T-cell (primary cell): ENCODE results near the gene SUN2. TPM values are rescaled to one million over a fixed set of nuclear protein-coding genes. Genes with fewer than 3 reads are reported as not detected.

Experiments
- ATAC-seq, 4 experiments: fragments of 200-7000 bp in 3 of 4; fragments of 150-1000 bp in 1 of 4; cut with Tn5 transposase; replicated peaks in 1 of 4; 1 replicate in 3 of 4; 2 replicates in 1 of 4; pipeline ENCODE4 v1.10.0; 2021; ENCODE audit warnings: moderate library complexity in 3 of 4, mild to moderate bottlenecking in 2 of 4, moderate number of reproducible peaks in 1 of 4
- CTCF ChIA-PET, 2 donors: fragments of 300-600 bp; sonication (Branson Sonifier 250); formaldehyde crosslinking; loops; one replicate each; lab custom pipeline; 2022; ENCODE audit warnings: antibody characterized with exemption in 2 of 2; lab: Charles Lee
- POLR2A ChIA-PET, 2 donors: fragments of 300-600 bp; sonication (Branson Sonifier 250); formaldehyde crosslinking; loops; one replicate each; lab custom pipeline; 2022; ENCODE audit warnings: antibody characterized with exemption in 2 of 2; lab: Charles Lee
- DNase-seq, 35 experiments: peaks; one replicate each; pipeline versions ENCODE4 v3.0.0 to v3.0.0-alpha.2; 2013 to 2023
- H3K27ac ChIP-seq: one replicate; pipeline ENCODE4 v1.5.1; 2013; ENCODE audit warnings: low read length
- H3K27me3 ChIP-seq, 2 experiments: replicated peaks in 1 of 2; 1 replicate in 1 of 2; 2 replicates in 1 of 2; pipeline versions ENCODE4 v1.6.1 to v1.7.0; 2013; ENCODE audit warnings: low read length in 1 of 2, mixed read lengths in 1 of 2; ENCODE audit not compliant: control insufficient read depth in 2 of 2, insufficient read depth in 2 of 2; ENCODE audit errors: extremely low read depth in 1 of 2
- H3K36me3 ChIP-seq, 2 donors: 1 replicate in 1 of 2; 2 replicates in 1 of 2; pipeline versions ENCODE4 v1.6.1 to v1.7.0; 2013; ENCODE audit warnings: low read length in 1 of 2; ENCODE audit not compliant: control insufficient read depth in 2 of 2, insufficient read depth in 1 of 2; ENCODE audit errors: extremely low read depth in 1 of 2
- H3K4me1 ChIP-seq, 2 experiments: 1 replicate in 1 of 2; 2 replicates in 1 of 2; pipeline versions ENCODE4 v1.6.1 to v1.7.0; 2013; ENCODE audit warnings: low read length in 2 of 2, mixed read lengths in 1 of 2; ENCODE audit not compliant: insufficient read depth in 2 of 2, control insufficient read depth in 1 of 2; ENCODE audit errors: extremely low read depth in 1 of 2
- H3K4me3 ChIP-seq, 2 donors: 1 replicate in 1 of 2; 2 replicates in 1 of 2; pipeline versions ENCODE4 v1.5.1 to v1.7.0; 2013; ENCODE audit warnings: mild to moderate bottlenecking in 2 of 2, low read length in 1 of 2, moderate library complexity in 1 of 2; ENCODE audit not compliant: control insufficient read depth in 1 of 2; ENCODE audit errors: extremely low read depth in 1 of 2
- H3K9me3 ChIP-seq: 2 replicates; pipeline ENCODE4 v1.7.0; 2013
- H3K27ac Mint-ChIP-seq, 2 donors: one replicate each; pipeline ENCODE4 v1.8.0; 2020 to 2021; ENCODE audit warnings: mild to moderate bottlenecking in 2 of 2, mixed read lengths in 2 of 2
- H3K27me3 Mint-ChIP-seq, 2 donors: one replicate each; pipeline ENCODE4 v1.8.0; 2021 to 2022; ENCODE audit warnings: mixed read lengths in 2 of 2
- H3K36me3 Mint-ChIP-seq: one replicate; pipeline ENCODE4 v1.8.0; 2021; ENCODE audit warnings: mixed read lengths
- H3K4me1 Mint-ChIP-seq, 3 donors: one replicate each; pipeline ENCODE4 v1.8.0; 2020 to 2022; ENCODE audit warnings: mixed read lengths in 3 of 3, mild to moderate bottlenecking in 1 of 3
- H3K4me3 Mint-ChIP-seq, 3 donors: one replicate each; pipeline ENCODE4 v1.8.0; 2020 to 2022; ENCODE audit warnings: mild to moderate bottlenecking in 3 of 3, mixed read lengths in 3 of 3, moderate library complexity in 3 of 3
- H3K9me3 Mint-ChIP-seq, 3 donors: one replicate each; pipeline ENCODE4 v1.8.0; 2020 to 2022; ENCODE audit warnings: mixed read lengths in 3 of 3
- WGBS: methylation state at CpG from one replicate; pipeline ENCODE4 v1.1.5; 2013; ENCODE audit warnings: missing lambda C conversion rate; ENCODE audit not compliant: insufficient coverage; 5-methylcytosine and 5-hydroxymethylcytosine counted together
- total RNA-seq, 35 experiments: library from RNA in 6 of 35; stranded (reverse) in 6 of 35; fragments of 120-200 nt in 1 of 35; gene quantifications; one replicate each; pipeline versions ENCODE4 v1.2.1 to v1.2.4 and lab custom pipeline; 2013 to 2026

The SUN2 gene
- total RNA-seq, 5 donors from 2014 or later (not counting 1 experiment from before 2014, with no cell fraction given), result 526 to 1,075 (median 979) TPM

- peaks cover 0 to 84% of the 10 kb centered on the region in 2 experiments for H3K4me1 ChIP-seq
- DNase-seq, result no peak
- Mint-ChIP-seq H3K27ac (peak overlapping the region; percentile 75 to 81), H3K9me3 (no peaks in the 10 kb centered on the region), H3K4me3 (no peak overlapping the region), H3K4me1 (peaks cover 31 to 69% (median 59%) of the 10 kb centered on the region in 3 donors), H3K36me3 (peaks cover 63% of the 10 kb centered on the region), H3K27me3 (no peaks in the 10 kb centered on the region)
- no peaks in the 10 kb centered on the region for H3K27me3 ChIP-seq
- WGBS, result 92% methylated on average over 8 of the region's 9 CpGs
- H3K36me3 ChIP-seq, result peaks cover 59 to 100% of the 10 kb centered on the region in 2 donors
- CTCF ChIA-PET, result no interaction called here
- no peak for ATAC-seq
- no peak overlapping the region for H3K4me3 ChIP-seq
- POLR2A ChIA-PET, result no interaction called here
- no peaks in the 10 kb centered on the region for H3K9me3 ChIP-seq
- peak overlapping the region; percentile 2 for H3K27ac ChIP-seq
These were observed 14.6 kb downstream of the SUN2 start for GRCh38 chr22:38741166-38741565.

DNA sequence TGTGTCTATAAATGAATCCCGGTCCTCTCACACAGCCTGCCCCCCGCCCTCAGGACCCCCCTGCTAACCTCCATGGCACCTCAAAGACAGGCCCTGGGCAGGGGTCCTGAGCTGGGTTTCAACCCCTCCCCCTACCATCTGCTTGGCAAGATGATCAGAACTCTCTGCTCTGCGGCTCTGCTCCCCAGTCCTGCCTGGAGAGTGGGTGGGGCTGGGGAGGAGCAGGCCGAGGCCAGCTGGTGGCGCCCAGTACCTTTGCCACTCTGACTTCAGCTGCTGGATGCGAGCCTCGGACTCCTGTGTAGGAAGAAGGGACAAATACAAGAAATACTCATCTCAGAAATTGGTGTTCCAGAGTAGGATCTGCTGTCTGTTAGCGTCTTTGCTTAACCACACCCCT lies 15.0 kb downstream of the SUN2 start:
- Mint-ChIP-seq H3K4me3 (no peak overlapping the region), H3K27ac (peak overlapping the region; percentile 75 to 81), H3K4me1 (peaks cover 35 to 70% (median 61%) of the 10 kb centered on the region in 3 donors), H3K36me3 (peaks cover 63% of the 10 kb centered on the region), H3K9me3 (no peaks in the 10 kb centered on the region), H3K27me3 (no peaks in the 10 kb centered on the region)
- H3K4me1 ChIP-seq, result peaks cover 0 to 84% of the 10 kb centered on the region in 2 experiments
- no peaks in the 10 kb centered on the region for H3K27me3 ChIP-seq
- H3K27ac ChIP-seq, result peak overlapping the region; percentile 2
- no peak for DNase-seq
- POLR2A ChIA-PET, result no interaction called here
- CTCF ChIA-PET, result interaction anchor here in 1 of 2 donors (0.6 kb wide), 1 partner anchor 98 kb away, joined by 4 read pairs; no protein-coding TSS in a partner anchor
- no peak for ATAC-seq
- no peaks in the 10 kb centered on the region for H3K9me3 ChIP-seq
- H3K4me3 ChIP-seq, result no peak overlapping the region
- 78% methylated on average over 2 of the region's 8 CpGs for WGBS
- H3K36me3 ChIP-seq, result peaks cover 57 to 100% of the 10 kb centered on the region in 2 donors

- Mint-ChIP-seq H3K36me3 (peaks cover 63% of the 10 kb centered on the region), H3K27me3 (no peaks in the 10 kb centered on the region), H3K4me3 (no peak overlapping the region), H3K4me1 (peaks cover 40 to 70% (median 60%) of the 10 kb centered on the region in 3 donors), H3K27ac (peak overlapping the region; percentile 75 to 81), H3K9me3 (no peaks in the 10 kb centered on the region)
- no peak for DNase-seq
- ChIA-PET POLR2A (no interaction called here), CTCF (interaction anchor here in 1 of 2 donors (0.6 kb wide), 1 partner anchor 97 kb away, joined by 4 read pairs; no protein-coding TSS in a partner anchor)
- H3K27me3 ChIP-seq, result no peaks in the 10 kb centered on the region
- H3K36me3 ChIP-seq, result peaks cover 57 to 100% of the 10 kb centered on the region in 2 donors
- 94% methylated on average over 9 of the region's 15 CpGs for whole genome bisulfite sequencing
- H3K27ac ChIP-seq, result peak overlapping the region; percentile 2
- H3K4me3 ChIP-seq, result no peak overlapping the region
- no peaks in the 10 kb centered on the region for H3K9me3 ChIP-seq
- no peak for ATAC-seq
- peaks cover 0 to 85% of the 10 kb centered on the region in 2 experiments for H3K4me1 ChIP-seq
These were observed 15.6 kb downstream of the SUN2 start for GRCh38 chr22:38740116-38740723.

GRCh38 chr22:38739300-38740055 lies 16.3 kb downstream of the SUN2 start:
- no peaks in the 10 kb centered on the region for H3K9me3 Mint-ChIP-seq

GRCh38 chr22:38738475-38739070 lies 17.2 kb downstream of the SUN2 start:
- Histone ChIP-seq H3K4me1 (peaks cover 0 to 91% of the 10 kb centered on the region in 2 experiments), H3K27ac (peak overlapping the region; percentile 13), H3K9me3 (no peaks in the 10 kb centered on the region), H3K36me3 (peaks cover 56 to 98% of the 10 kb centered on the region in 2 donors), H3K27me3 (no peaks in the 10 kb centered on the region), H3K4me3 (no peak overlapping the region)
- no peaks in the 10 kb centered on the region for H3K9me3 Mint-ChIP-seq
- H3K4me1 Mint-ChIP-seq, result peaks cover 50 to 76% (median 68%) of the 10 kb centered on the region in 3 donors
- no peaks in the 10 kb centered on the region for H3K27me3 Mint-ChIP-seq
- H3K27ac Mint-ChIP-seq, result peak overlapping the region; percentile 77 to 89
- no peak overlapping the region for H3K4me3 Mint-ChIP-seq
- CTCF ChIA-PET, result no interaction called here
- DNase-seq (no peak), ATAC-seq (no peak)
- WGBS, result 94% methylated on average over 18 of the region's 18 CpGs
- H3K36me3 Mint-ChIP-seq, result peaks cover 60% of the 10 kb centered on the region
- POLR2A ChIA-PET, result no interaction called here

More at GRCh38 chr22:38739300-38740055, 16.3 kb downstream of the SUN2 start:
- peaks cover 42 to 71% (median 61%) of the 10 kb centered on the region in 3 donors for H3K4me1 Mint-ChIP-seq
- Histone ChIP-seq H3K4me3 (no peak overlapping the region), H3K4me1 (peaks cover 0 to 86% of the 10 kb centered on the region in 2 experiments), H3K27me3 (no peaks in the 10 kb centered on the region), H3K36me3 (peaks cover 55 to 98% of the 10 kb centered on the region in 2 donors), H3K9me3 (no peaks in the 10 kb centered on the region), H3K27ac (peak overlapping the region; percentile 13)
- H3K27ac Mint-ChIP-seq, result peak overlapping the region; percentile 75 to 81
- ATAC-seq (no peak), DNase-seq (no peak)
- H3K36me3 Mint-ChIP-seq, result peaks cover 59% of the 10 kb centered on the region
- H3K4me3 Mint-ChIP-seq, result no peak overlapping the region
- ChIA-PET CTCF (no interaction called here), POLR2A (interaction anchor here in 1 of 2 donors (0.5 kb wide), 1 partner anchor 19 kb away, joined by 4 read pairs; no protein-coding TSS in a partner anchor)
- H3K27me3 Mint-ChIP-seq, result no peaks in the 10 kb centered on the region
- 95% methylated on average over 15 of the region's 20 CpGs for whole genome bisulfite sequencing
